Mammary epithelial cell (primary cell): ENCODE data around the gene DTNA.

ENCODE experiments used
- EZH2 ChIP-seq: IDR thresholded peaks from 2 replicates; pipeline ENCODE4 v1.6.1; 2012; ENCODE audit warnings: low read length, inconsistent platforms, borderline replicate concordance
- TF ChIP-seq, protein P1 (sequence below), 2 donors: IDR thresholded peaks in 1 of 2; conservative IDR thresholded peaks in 1 of 2; 2 replicates each; pipeline ENCODE4 v1.5.1; 2011 to 2012; ENCODE audit warnings: inconsistent platforms in 2 of 2, low read length in 2 of 2, mild to moderate bottlenecking in 2 of 2, control low read depth in 1 of 2, low read depth in 1 of 2; ENCODE audit not compliant: insufficient read depth in 1 of 2; ENCODE audit errors: extremely low read depth in 1 of 2

DNA sequence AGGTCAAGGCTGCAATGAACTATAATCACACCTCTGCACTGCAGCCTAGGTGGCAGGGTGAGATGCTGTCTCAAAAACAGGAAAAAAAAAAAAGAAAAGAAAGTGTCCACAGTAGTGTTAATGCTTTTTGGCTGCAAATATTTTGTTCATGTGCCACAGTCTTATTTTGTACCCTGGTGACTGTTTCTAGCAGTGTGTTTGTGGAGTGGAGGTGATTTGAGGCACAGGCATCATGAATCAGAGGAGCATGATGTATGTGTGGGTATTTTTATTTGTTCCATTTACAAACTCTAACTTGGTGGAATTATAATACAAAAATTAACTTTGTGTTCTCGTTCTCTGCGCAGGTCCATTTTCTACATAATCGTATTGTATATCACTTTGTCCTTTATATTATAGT, 30.6 kb downstream of the DTNA start:
- TF ChIP-seq, protein P1, sequence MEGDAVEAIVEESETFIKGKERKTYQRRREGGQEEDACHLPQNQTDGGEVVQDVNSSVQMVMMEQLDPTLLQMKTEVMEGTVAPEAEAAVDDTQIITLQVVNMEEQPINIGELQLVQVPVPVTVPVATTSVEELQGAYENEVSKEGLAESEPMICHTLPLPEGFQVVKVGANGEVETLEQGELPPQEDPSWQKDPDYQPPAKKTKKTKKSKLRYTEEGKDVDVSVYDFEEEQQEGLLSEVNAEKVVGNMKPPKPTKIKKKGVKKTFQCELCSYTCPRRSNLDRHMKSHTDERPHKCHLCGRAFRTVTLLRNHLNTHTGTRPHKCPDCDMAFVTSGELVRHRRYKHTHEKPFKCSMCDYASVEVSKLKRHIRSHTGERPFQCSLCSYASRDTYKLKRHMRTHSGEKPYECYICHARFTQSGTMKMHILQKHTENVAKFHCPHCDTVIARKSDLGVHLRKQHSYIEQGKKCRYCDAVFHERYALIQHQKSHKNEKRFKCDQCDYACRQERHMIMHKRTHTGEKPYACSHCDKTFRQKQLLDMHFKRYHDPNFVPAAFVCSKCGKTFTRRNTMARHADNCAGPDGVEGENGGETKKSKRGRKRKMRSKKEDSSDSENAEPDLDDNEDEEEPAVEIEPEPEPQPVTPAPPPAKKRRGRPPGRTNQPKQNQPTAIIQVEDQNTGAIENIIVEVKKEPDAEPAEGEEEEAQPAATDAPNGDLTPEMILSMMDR (conservative IDR thresholded peaks at IDR 0.05 in 1 of 2, IDR thresholded peaks at IDR 0.05 in 1 of 2; ENCODE audit: extremely low read depth in 1 of 2, insufficient read depth in 1 of 2, low read depth in 1 of 2, low read length in 2 of 2), result no peak
- no peak for TF ChIP-seq EZH2
